Lower leg skin (tissue), 3 donors: ENCODE data around the gene ZFP36L1.

ENCODE experiments used
- CTCF ChIP-seq, 3 donors: fragments of 450-650 bp; IDR thresholded peaks; one replicate each; pipeline ENCODE4 v1.5.1; 2016; ENCODE audit warnings: antibody characterized with exemption in 3 of 3, mild to moderate bottlenecking in 3 of 3, moderate library complexity in 2 of 3
- POLR2A ChIP-seq, 2 donors: fragments of 450-650 bp; IDR thresholded peaks; one replicate each; pipeline ENCODE4 v1.6.1; 2016 to 2017; ENCODE audit warnings: antibody characterized with exemption in 2 of 2, mild to moderate bottlenecking in 1 of 2, moderate library complexity in 1 of 2

DNA sequence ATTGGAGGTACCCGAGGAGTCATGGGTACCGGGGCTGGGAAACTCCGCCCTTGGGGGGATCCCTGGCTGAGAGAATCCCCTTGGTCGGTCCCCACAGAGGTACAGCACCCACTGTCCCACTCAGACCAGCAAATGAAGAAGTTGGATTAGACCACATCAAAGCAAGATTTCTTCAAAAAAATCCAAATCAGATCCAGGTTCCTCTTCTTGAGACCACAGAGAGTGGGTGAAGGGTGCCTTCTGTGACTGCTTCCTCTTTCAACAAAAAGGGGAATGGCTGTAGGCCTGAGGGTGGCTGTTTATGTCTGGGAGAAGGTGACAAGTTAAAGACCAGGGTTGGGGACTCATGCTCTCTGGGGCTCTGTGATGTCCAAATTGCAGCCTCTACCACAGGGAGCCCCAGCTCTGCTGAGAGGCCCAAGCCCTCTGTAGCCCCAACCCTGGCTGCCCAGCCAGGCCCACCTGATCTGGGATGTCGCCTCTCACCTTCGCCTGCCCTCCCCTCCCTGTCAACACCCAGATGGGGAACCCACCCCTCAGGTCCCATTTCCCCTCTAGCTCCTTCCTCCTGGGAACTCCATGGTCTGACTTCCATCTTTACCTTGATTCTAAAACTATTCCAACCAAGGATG, 50.9 kb downstream of the ZFP36L1 start:
- TF ChIP-seq CTCF (IDR thresholded peaks at IDR 0.05) = no peak
- no peak for TF ChIP-seq POLR2A (IDR thresholded peaks at IDR 0.05)
